Activated T-cell treated with anti-CD3 and anti-CD28 coated beads, Interleukin-2, amount 50 U/mL, for 72 hours (primary cell): ENCODE measurements around the gene PARP16. TPM values are rescaled to one million over a fixed set of nuclear protein-coding genes. Genes with fewer than 3 reads are reported as not detected.

Source experiments
- ATAC-seq, 2 donors: fragments of 150-1000 bp; cut with Tn5 transposase; replicated peaks in 1 of 2; 2 replicates each; pipeline ENCODE4 v1.10.0; 2021; ENCODE audit warnings: moderate library complexity in 2 of 2, mild to moderate bottlenecking in 1 of 2
- DNase-seq, 2 donors: peaks; one replicate each; pipeline ENCODE4 v3.0.0; 2021 to 2022; ENCODE audit warnings: mixed read lengths in 1 of 2
- H3K27ac Mint-ChIP-seq: one replicate; pipeline ENCODE4 v1.8.0; 2022; ENCODE audit warnings: mild to moderate bottlenecking, moderate library complexity, mixed read lengths
- H3K27me3 Mint-ChIP-seq: one replicate; pipeline ENCODE4 v1.8.0; 2022; ENCODE audit warnings: low read depth, mixed read lengths
- H3K36me3 Mint-ChIP-seq, 2 donors: one replicate each; pipeline ENCODE4 v1.8.0; 2022; ENCODE audit warnings: mixed read lengths in 2 of 2, mild to moderate bottlenecking in 1 of 2; ENCODE audit not compliant: insufficient read depth in 2 of 2
- H3K4me1 Mint-ChIP-seq: one replicate; pipeline ENCODE4 v1.8.0; 2022; ENCODE audit warnings: low read depth, mixed read lengths
- H3K4me3 Mint-ChIP-seq, 2 donors: one replicate each; pipeline ENCODE4 v1.8.0; 2022; ENCODE audit warnings: mild to moderate bottlenecking in 2 of 2, mixed read lengths in 2 of 2, moderate library complexity in 2 of 2
- H3K9me3 Mint-ChIP-seq, 2 donors: one replicate each; pipeline ENCODE4 v1.8.0; 2022; ENCODE audit warnings: mixed read lengths in 2 of 2
- total RNA-seq, 2 donors: library from RNA; stranded (reverse); gene quantifications; one replicate each; pipeline ENCODE4 v1.2.3, GENCODE V29; 2022

PARP16 gene
- total RNA-seq, 2 donors from 2014 or later, result 25.4 to 31.9 TPM

GRCh38 chr15:65209701-65210643 lies 76.7 kb downstream of the PARP16 start:
- Mint-ChIP-seq H3K27ac (no peak overlapping the region), H3K4me1 (peaks cover 5% of the 10 kb centered on the region), H3K9me3 (no peaks in the 10 kb centered on the region), H3K36me3 (no peaks in the 10 kb centered on the region), H3K27me3 (no peaks in the 10 kb centered on the region), H3K4me3 (no peak overlapping the region)
- ATAC-seq (no peak), DNase-seq (no peak)

GRCh38 chr15:65208647-65209046 lies 78.0 kb downstream of the PARP16 start:
- Mint-ChIP-seq H3K4me1 (peaks cover 5% of the 10 kb centered on the region), H3K9me3 (no peaks in the 10 kb centered on the region), H3K36me3 (no peaks in the 10 kb centered on the region), H3K4me3 (no peak overlapping the region), H3K27ac (no peak overlapping the region), H3K27me3 (no peaks in the 10 kb centered on the region)
- no peak for ATAC-seq
- DNase-seq, result no peak

Other genes starting within 250 kb of the PARP16 start
- gene SLC51B, start 241.5 kb downstream of the PARP16 start, total RNA-seq, result not detected
- not detected for gene RASL12, start 218.9 kb downstream of the PARP16 start, total RNA-seq
- not detected for gene KBTBD13, start 210.1 kb downstream of the PARP16 start, total RNA-seq
- gene UBAP1L, start 171.7 kb downstream of the PARP16 start, total RNA-seq, result 1 to 10 TPM; 5.2 to 6.3 TPM
- gene PDCD7, start 153.1 kb downstream of the PARP16 start, total RNA-seq, result 10 to 100 TPM; 47.4 to 49.0 TPM
- 10 to 100 TPM; 61.9 to 64.5 TPM for gene CLPX, start 101.5 kb downstream of the PARP16 start, total RNA-seq
- under 1 TPM in 1 of 2 donors, not detected in 1; 0.05 TPM for gene CILP, start 75.4 kb downstream of the PARP16 start, total RNA-seq
- not detected for gene RNU5A-1, start 9.2 kb upstream of the PARP16 start, total RNA-seq
- gene RNU5B-1, start 17.8 kb upstream of the PARP16 start, total RNA-seq, result not detected
- not detected for gene IGDCC3, start 91.1 kb upstream of the PARP16 start, total RNA-seq
- under 1 TPM; 0.12 to 0.56 TPM for gene IGDCC4, start 136.1 kb upstream of the PARP16 start, total RNA-seq
- gene DPP8, start 230.8 kb upstream of the PARP16 start, total RNA-seq, result 10 to 100 TPM; 36.1 to 38.6 TPM
- gene HACD3, start 243.6 kb upstream of the PARP16 start, total RNA-seq, result 10 to 100 TPM; 28.3 to 40.8 TPM